ENCODE data around the gene CASS4.
A peak's percentile ranks its signal among the peaks of the same experiment; 100 is the strongest.
"Not testable (repeated sequence)": the region's sequence is repeated elsewhere in the genome, so short reads cannot be mapped to it uniquely, and the experiment has no call there.

Gene CASS4, protein sequence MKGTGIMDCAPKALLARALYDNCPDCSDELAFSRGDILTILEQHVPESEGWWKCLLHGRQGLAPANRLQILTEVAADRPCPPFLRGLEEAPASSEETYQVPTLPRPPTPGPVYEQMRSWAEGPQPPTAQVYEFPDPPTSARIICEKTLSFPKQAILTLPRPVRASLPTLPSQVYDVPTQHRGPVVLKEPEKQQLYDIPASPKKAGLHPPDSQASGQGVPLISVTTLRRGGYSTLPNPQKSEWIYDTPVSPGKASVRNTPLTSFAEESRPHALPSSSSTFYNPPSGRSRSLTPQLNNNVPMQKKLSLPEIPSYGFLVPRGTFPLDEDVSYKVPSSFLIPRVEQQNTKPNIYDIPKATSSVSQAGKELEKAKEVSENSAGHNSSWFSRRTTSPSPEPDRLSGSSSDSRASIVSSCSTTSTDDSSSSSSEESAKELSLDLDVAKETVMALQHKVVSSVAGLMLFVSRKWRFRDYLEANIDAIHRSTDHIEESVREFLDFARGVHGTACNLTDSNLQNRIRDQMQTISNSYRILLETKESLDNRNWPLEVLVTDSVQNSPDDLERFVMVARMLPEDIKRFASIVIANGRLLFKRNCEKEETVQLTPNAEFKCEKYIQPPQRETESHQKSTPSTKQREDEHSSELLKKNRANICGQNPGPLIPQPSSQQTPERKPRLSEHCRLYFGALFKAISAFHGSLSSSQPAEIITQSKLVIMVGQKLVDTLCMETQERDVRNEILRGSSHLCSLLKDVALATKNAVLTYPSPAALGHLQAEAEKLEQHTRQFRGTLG

DNA sequence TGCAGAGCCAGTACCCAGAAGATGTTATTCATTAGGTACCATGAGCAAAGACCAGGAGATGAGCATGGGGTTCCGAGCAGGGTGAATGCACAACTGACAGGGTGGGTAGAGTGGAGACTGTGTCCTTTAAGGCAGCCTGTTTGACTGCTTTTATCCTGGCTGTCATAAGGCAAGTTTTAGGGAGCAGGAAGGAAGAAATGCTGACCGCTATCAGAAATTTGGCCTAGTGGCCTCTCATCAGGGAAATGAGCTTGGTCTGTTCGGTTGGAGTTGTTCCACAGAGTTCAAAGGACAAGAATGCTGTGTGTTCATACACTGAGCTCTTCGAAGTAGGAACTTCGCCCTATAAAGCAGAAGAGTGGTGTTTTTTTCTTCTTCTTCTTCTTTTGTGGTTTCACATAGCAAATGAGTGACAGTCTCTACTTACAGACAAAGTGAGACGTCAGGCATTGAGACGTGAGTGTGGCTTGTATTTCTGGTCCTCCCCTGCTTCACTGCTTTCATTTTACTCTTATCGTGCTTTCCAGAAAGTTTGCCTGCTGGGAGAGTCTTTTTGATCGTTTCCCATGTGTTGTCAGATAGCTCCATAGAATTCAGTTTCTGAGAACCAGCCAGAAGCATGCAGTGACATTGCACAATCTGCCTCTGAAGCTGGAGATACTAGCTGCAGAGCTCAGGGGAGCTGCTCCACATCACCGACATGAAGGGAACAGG, at the start of gene CASS4:
CASS4 (plus strand) TSS at position 502 of the 714 bp plus-strand sequence; CDS start at position 701, 199 bp downstream.
- peak; percentile 87 for DNase-seq (ENCODE audit: low read depth)

DNA sequence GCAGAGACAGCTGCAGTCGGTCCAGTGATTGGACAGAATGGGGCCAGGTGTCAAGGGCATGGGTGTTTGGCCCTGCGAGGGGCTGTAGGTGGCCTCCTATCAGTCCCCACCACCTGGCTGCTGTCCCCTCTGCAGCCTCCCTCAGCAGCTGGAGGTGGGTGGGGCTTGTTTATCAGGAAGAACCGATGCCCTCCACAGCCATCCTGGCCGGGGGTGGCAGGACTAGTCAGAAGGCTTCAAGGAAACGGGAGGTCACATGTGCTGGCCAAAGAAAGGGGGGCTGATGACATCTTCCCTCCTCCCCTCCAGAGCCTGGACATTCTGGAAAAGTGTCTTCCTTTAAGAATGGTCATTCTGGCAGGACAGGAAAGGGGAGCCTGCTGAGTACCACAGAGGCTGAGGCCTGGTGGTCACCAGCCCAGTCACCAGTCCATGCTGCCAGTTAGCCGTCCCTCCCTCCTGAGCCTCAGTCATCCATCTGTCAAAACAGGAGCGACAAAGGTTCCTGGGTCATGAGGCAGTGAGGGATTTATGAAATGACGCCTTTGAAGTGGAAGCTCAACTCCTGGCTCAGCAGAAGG, 49.1 kb upstream of the CASS4 start:
- no peak for DNase-seq (ENCODE audit: low read depth)

DNA sequence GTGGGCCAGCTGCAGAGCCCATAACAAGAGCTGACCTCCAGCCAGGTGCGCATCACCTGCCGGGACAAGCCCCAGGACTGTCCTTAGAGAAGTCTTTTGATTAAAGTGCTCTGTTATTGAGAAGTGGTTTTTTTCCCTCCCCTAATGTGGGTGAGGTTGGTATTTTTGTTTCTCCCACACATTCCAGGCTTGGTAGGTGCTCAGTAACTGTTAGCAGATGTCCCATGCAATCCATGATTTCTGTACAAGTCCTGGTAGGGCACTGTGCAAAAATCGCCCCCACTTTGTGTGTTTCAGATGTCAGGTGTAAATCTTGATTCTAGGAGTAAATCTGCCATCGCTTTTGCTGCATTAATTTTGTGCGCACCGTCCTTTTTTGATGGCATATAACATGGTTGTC, 48.6 kb upstream of the CASS4 start:
- no peak for DNase-seq (ENCODE audit: low read depth)

DNA sequence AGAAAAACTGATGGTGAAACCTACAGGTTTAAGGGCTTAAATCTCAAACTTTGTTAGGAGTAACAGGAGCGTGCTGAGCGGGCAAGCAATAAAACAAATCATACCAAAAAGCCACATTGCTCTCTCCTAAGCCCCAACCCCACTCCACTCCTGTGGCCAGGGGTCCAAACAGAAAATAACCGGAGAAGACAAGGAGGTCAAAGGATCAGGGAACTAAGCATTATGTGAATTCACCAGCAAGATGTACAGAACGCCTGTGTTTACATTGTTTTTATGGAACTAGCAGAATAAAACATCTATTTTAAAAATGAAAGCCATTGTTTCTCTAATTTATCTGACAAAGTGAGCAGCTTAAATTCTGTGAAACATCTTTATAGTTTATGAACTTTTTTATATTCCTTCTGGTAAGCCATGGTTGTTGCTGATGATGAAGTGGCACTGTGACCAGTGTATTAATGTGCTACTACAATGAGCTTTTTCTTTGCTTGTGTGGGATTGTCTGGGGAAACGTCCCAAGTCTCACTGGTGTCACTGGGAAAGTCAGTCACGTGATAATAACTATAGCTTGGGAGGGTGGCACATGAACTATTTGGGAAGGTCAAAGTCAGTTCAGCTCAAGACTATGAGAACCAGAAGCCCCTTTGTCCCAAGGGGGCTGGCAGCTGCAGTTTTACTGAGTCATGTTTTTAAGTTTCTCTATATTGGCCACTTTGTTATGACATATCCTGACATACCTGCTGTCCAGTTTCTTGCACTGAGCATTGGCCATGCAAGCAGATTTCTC, 43.5 kb upstream of the CASS4 start:
- DNase-seq (ENCODE audit: low read depth) = no peak

DNA sequence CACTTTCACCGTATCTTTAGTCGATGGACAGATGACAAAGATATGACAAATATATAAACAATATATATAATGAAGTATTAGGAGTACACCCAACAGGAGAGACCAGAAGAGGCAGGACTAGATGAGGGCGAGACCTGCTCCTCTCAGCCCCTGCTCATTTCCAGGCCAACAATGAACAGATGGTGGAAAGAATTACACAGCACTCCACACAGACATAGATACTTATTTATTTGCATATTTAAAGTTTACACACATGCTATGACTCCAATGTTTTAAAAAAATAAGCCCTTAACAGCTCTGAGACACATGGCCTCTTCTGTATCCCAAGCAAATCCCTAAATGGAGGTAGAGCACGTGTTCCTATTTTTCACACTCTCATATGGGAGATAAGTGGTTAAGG, 42.9 kb upstream of the CASS4 start:
- no peak for DNase-seq (ENCODE audit: low read depth)

DNA sequence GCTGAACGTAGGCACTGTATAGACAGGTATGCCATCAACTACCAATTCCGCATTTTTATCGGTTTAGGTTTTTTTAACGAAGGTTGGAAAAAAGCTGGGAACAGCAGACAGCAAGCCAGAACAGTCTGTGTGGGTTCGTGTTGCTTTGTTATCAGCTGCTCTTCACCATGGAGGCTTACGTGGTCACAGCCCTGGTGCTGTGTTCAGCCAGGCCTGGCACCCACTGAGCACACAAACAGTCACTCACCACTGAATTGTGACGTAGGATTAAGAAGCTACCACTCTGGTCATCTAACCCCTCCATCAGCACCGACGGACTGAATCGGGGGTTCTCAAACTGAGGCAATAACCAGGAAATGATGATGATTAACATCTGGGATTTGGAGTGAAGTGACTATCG, 40.1 kb upstream of the CASS4 start:
- peak; percentile 14 for DNase-seq (ENCODE audit: low read depth)

DNA sequence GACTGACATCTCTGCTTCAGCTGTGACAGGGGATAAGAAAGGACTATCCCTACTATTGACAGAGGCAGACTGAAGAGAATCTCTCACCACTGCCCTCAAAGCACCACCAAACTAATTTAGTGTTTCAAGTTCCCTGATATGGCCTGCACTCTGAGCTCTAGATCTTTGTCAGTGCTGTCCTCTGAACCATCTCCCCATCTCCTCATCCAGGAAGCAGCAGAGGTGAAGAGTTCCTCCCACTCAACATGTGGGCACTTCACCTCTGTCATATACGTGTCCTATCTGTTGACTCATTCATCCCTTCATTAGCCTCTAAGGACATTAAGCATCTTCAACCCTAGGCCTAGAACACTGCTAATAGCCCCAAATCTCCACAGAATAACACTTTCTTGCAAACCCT, 39.2 kb upstream of the CASS4 start:
- no peak for DNase-seq (ENCODE audit: low read depth)

DNA sequence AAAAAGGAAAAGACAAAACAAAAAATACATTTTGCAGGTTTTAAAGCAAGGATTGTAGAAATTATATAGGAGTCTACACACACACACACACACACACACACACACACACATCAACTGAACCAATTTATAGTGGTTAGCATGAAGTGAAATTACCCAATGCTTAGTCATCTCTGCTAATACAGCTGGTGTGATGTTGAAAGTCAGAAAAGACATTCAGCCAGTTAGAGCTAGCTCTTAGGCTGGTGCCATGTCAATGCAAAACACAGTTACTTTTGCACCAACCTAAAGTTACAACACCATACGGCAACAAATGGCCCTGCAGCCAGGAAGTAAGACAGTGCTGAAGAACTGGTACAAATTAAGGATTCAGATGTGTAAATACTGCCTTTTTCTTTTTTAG, 38.1 kb upstream of the CASS4 start:
- DNase-seq (ENCODE audit: low read depth) = peak; percentile 99

DNA sequence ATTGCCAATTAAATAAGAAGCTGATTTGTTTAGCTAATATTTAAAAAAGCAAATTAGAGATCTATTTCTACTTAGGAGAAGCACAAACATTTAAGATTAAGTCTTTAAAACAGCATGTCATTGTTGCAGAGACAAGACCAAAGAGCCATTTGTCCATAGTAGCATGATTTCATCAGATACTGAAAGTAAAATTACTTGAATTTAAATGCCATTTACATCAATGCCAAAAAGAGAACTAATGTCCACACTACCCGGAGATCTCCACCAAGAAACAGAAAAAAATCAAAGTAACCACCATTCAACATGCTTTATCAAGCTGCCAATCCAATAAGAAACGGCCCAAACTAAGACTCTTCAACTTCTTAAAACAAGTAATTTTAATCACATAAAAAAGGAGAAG, 35.7 kb upstream of the CASS4 start:
- no peak for DNase-seq (ENCODE audit: low read depth)

DNA sequence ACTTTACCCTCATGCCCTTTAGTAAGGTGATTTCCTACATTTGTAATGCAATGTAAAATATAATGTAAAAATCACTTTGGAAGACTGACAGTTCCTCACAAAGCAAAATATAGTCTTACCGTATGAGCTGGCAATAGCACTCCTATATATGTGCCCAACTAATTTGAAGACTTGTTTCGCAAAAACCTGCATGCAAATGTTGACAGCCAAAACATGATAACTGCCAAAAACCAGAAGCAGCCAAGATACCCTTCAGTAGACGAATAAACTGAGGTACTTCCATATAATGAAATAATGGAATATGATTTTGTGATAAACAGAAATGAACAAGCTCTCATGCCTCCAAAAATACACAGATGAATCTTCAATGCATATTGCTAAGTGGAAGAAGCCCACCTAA, 33.7 kb upstream of the CASS4 start:
- no peak for DNase-seq (ENCODE audit: low read depth)

DNA sequence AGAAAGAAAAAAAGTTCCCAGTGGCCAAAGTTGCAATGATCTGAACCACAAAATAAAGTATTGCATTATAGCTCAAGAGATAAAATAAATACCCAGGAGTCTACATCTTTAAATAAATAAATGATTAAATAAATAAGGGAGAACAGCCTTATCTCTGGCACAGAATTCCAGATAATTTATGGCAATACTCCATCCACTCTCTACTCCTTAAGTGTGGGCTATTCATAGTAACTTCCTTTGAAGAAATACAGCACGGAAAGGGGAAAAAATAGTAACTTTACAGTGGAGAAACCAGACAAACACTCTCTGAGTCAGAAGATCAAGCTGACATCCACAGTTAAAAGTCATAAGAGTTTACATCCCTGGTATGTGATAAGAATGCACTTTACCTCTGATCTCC, 31.7 kb upstream of the CASS4 start:
- peak; percentile 96 for DNase-seq (ENCODE audit: low read depth)

DNA sequence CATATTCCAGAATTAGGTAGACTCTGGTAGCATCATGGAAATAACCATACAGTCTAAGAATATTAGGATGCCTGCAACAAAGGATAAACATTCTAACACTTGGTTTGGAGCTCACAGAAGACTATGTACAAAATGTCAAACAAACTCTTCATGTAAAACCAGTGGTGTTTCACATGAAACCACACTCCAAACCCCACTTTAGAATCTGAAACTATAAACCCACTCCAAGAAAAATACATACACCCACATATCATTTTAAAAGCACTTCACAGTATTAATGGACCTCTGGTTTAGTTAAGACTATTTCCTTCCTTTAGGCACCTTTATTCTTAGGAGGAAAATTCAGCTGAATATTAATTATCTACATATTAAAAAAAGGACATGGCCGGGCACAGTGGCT, 30.6 kb upstream of the CASS4 start:
- no peak for DNase-seq (ENCODE audit: low read depth)

DNA sequence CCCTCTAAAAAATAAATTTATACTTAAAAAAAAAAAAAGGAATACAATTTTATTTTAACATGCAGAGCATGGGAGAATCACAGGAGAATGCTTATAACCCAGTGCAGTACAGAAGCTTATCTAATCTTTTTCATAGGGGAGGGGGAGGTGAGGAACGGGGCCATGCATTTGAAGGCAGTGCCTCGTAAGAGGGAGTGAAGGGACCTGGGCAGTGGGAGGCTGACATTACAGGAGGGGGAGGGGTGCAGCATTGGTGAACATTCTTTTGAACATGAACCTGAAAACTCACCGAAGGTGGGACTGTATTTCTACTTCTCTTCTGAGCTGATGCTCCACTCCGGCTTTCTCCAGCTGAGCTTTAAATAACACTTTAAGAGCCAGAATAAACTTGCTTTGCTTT, 29.4 kb upstream of the CASS4 start:
- peak; percentile 8 for DNase-seq (ENCODE audit: low read depth)

DNA sequence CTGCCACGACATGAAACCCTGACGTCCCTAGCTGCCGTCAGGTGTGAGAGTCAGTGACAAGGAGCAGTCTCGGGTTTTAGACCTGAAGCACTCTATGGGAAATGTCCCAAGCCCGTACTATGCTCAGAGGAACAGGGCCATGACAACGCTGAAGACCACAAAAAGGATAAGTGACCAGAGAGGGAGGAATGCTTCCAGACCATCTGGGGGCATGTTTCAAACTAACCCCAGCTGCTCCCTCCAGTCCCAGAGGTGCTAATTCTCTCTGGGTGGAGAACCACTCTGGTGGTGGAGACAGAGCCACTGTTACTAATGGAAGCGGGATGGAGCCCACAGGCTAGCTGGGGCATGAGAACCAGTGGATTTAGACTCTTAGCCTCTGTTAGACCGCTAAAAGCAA, 28.7 kb upstream of the CASS4 start:
- no peak for DNase-seq (ENCODE audit: low read depth)

DNA sequence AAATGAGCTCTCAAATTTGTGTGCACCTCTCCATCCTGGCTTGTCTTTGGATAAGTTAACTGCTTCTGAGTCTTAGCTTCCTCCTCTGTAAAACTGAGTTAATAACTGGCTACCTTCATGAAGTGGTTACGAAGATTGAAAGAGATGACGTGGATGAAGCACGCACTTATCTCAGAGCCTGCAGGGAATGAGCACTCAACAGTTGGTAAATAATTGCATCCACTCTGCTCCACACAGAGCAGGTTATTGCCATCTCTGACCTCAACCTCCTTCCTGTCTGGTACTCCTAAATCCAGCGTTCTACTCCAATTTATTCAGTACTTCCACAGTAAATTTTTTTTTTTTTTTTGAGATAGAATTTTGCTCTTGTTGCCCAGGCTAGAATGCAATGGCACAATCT, 26.9 kb upstream of the CASS4 start:
- no peak for DNase-seq (ENCODE audit: low read depth)

DNA sequence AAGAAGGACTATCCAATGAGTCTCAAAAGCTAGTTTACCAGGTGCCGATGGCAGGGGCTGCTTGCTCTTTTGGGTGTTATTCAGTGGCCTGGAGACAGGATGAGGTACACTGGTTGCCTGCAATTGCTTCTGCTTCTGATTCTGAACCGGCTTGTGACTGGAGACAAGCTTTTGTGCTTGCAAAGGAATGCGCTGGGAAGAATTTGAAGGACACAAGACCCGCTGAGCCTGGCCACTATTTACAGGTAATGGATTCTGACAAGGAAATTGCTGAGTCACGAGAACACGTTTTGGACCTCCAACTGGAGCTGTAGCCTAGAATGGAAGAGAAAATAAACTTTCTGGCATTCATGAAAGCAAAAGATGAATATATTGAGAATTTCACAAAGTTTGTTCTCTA, 25.8 kb upstream of the CASS4 start:
- DNase-seq (ENCODE audit: low read depth) = no peak

DNA sequence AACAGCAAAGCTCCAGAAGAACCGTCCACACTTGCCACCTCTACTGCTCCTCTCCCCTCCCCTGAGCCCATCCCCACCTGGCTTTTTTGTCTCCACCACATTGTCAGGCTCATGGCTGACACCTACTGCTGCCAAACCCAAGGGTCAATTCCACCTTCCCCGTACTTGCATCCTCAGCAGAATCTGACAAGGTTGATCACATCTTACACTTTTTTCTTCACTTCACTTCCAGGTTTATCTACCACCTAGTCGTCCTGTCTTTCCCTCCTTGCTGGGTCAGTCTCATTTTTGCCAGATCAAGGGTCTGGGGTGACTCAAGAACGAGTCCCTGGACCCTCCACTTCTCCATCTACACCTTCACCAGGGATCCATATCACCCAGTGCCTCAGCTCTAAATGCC, 23.2 kb upstream of the CASS4 start:
- no peak for DNase-seq (ENCODE audit: low read depth)

DNA sequence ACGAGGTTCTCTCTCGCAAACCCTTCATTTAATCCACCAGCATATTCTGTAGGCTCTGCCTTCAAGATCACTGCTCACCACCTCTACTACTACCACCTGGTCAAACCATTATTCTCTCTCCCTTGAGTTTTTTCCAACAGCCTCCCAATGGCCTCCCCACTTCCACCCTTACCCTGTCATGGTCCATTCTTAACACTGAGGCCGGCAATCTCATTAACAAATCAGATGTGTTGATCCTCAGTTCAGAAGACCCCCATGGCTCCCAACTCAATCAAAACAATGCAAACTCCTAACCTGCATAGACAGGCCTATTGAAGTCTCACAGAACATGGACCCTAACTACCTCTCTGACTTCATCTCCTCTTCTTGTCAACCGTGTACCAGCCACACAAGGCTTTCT, 22.3 kb upstream of the CASS4 start:
- no peak for DNase-seq (ENCODE audit: low read depth)

DNA sequence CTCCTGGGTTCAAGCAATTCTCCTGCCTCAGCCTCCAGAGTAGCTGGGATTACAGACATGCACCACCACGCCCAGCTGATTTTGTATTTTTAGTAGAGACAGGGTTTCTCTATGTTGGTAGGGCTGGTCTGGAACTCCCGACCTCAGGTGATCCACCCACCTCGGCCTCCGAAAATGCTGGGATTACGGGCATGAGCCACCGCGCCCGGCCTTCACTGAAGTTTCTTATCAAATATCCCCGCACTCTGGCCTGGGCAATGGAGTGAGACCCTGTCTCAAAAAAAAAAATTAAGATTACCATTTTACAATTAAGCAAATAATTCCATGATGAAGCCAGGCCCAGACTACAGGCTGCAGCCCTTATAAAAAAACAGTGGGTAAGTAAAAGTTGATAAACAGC, 21.7 kb upstream of the CASS4 start:
- not testable (repeated sequence) for DNase-seq (ENCODE audit: low read depth)

DNA sequence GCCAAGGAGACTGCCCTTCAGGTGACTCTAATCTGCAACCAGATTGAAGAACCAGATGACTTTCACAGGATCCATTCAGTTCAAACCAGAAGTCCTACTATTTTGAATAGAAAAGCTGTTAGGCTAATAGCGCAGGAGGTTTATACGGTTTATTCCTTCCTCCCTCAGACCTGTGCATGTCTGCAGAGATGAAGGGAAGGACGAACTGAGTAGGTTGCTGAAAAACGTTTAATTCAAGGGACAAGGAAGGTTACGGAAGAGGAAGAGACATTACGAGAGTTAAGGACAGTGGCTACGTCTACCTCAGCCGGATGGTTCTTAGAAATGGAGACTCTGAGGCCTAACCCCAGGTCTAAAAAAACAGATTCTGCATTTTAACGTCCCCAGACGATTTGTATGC, 21.0 kb upstream of the CASS4 start:
- no peak for DNase-seq (ENCODE audit: low read depth)

DNA sequence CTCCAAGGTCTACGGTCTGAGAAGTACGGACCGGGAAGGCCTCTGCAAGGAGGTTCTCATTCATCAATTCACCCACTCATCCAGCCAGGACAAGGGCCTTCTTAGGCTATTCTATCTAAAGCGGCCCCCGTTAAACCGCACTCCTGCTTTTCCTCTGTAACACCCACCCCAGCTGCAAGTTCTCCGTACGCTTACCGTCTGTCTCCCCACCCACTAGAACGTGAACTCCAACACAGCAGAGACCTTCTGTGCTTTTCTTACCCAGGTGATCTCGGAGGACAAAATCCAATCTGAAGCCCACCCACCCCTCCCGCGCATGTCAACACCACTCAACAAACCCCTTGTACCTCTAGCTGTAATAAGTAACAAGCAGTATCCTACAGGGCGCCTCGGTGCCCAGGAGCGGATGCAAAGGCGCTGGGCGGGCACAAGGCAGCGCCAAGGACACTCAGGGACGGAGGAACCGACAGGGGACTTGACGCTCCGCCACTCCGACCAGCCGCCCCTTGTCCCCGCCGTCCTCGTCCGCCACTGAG, 20.4 kb upstream of the CASS4 start:
- DNase-seq (ENCODE audit: low read depth) = no peak

All from amniotic epithelial cell (primary cell).